ENCODE results near the gene DOK5.

- no peak for TF ChIP-seq CTCF (IDR thresholded peaks at IDR 0.05)
- no peak for TF ChIP-seq POLR2A (IDR thresholded peaks at IDR 0.05)
Measured at GRCh38 chr20:54464003-54464402, 11.4 kb upstream of the DOK5 start.

All from uterus (tissue), 2 donors.